Measurements from ENCODE around the gene ERICH6B. TPM values are rescaled to one million over a fixed set of nuclear protein-coding genes. Genes with fewer than 3 reads are reported as not detected.

Gene ERICH6B
- total RNA-seq, 2 experiments from 2014 or later = not detected

GRCh38 chr13:45554604-45555109 lies 60.9 kb downstream of the ERICH6B start:
- CTCF ChIA-PET = no interaction called here
- H3K4me3 Mint-ChIP-seq = no peak overlapping the region
- H3K4me1 Mint-ChIP-seq (ENCODE audit: low read depth) = no peaks in the 10 kb centered on the region
- POLR2A ChIA-PET = no interaction called here
- H3K36me3 Mint-ChIP-seq (ENCODE audit: low read depth) = no peaks in the 10 kb centered on the region
- no peaks in the 10 kb centered on the region for H3K9me3 Mint-ChIP-seq
- intact Hi-C loops (cut with micrococcal nuclease) = no loop called here
- no peaks in the 10 kb centered on the region for H3K27me3 Mint-ChIP-seq
- ATAC-seq = no peak
- DNase-seq = no peak
- no peak overlapping the region for H3K27ac Mint-ChIP-seq
- TF ChIP-seq CTCF (IDR thresholded peaks at IDR 0.05) = no peak

DNA sequence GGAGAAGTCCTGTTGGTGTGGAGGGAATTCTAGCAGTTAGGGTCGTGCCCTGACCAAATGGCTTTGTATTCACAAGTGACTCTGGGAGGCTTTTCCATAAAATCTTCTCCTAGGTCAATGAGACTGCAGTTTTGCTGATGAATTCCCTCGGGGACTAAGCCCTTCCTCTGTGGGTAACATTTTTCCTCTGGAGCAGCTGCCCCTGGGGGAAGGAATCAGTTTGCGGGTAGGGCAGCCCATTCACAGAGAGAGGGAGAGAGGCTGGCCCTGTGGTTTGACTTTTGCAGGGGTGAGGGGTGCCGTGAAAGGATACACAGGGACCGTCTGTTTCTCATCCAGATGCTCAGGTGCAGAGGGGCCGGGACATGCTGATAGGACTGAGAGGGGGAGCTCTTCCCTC lies 67.3 kb downstream of the ERICH6B start:
- intact Hi-C loops (cut with micrococcal nuclease) = no loop called here
- TF ChIP-seq CTCF (IDR thresholded peaks at IDR 0.05) = no peak
- no peaks in the 10 kb centered on the region for H3K4me1 Mint-ChIP-seq (ENCODE audit: low read depth)
- ChIA-PET POLR2A (interaction anchor here (0.7 kb wide), 1 partner anchor 27 kb away, joined by 3 read pairs; no protein-coding TSS in a partner anchor), CTCF (no interaction called here)
- H3K36me3 Mint-ChIP-seq (ENCODE audit: low read depth) = no peaks in the 10 kb centered on the region
- no peak for ATAC-seq
- H3K9me3 Mint-ChIP-seq = no peaks in the 10 kb centered on the region
- DNase-seq = no peak
- H3K27ac Mint-ChIP-seq = no peak overlapping the region
- H3K4me3 Mint-ChIP-seq = no peak overlapping the region
- H3K27me3 Mint-ChIP-seq = no peaks in the 10 kb centered on the region

- H3K27ac Mint-ChIP-seq = no peak overlapping the region
- CTCF ChIA-PET = no interaction called here
- no peak for TF ChIP-seq CTCF (IDR thresholded peaks at IDR 0.05)
- H3K4me1 Mint-ChIP-seq (ENCODE audit: low read depth) = no peaks in the 10 kb centered on the region
- POLR2A ChIA-PET = interaction anchor here (1.0 kb wide), 1 partner anchor 199 kb away, joined by 3 read pairs; no protein-coding TSS in a partner anchor
- H3K9me3 Mint-ChIP-seq = no peaks in the 10 kb centered on the region
- H3K27me3 Mint-ChIP-seq = no peaks in the 10 kb centered on the region
- H3K36me3 Mint-ChIP-seq (ENCODE audit: low read depth) = no peaks in the 10 kb centered on the region
- DNase-seq (no peak), ATAC-seq (no peak)
- intact Hi-C loops (cut with micrococcal nuclease) = no loop called here
- no peak overlapping the region for H3K4me3 Mint-ChIP-seq
These were observed 69.2 kb downstream of the ERICH6B start for GRCh38 chr13:45546410-45546765.

DNA sequence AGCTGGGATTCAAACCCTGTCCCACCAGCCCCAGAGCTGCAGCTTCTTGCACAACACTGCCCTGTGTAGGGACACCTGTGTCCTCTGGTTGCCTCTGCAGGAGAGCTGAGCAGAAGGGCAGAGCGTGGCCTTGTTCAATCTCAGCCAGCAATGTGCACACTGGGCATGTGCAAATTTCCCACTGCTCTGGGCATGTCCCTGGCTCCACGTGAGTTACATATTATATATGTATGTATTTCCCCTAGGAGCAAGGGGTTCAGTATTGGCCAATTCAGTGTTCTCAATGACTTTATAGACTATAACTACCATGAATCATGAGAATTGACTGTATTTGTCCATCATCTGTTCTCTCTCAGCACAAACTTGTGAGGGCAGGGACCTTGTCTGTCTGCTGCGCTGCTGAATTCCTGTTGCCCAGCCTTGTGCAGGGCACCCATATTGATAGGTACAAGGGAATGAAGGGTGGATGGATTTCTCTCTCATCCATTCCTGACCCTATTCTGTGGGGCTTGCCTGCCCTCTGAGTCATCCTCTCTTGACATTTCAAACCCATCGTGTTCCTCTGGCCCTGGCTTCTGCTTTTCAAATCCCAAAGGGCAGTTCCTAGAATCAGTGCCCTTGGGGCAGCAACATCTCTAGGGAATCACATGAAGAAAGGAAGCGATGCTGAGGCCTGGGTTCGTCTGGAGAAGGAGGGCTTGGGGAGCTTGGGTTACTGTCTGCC lies 69.7 kb downstream of the ERICH6B start:
- no peak for ATAC-seq

More for the DNA sequence above, 69.7 kb downstream of the ERICH6B start:
- Mint-ChIP-seq H3K36me3 (ENCODE audit: low read depth) (no peaks in the 10 kb centered on the region), H3K27me3 (no peaks in the 10 kb centered on the region), H3K4me3 (no peak overlapping the region), H3K27ac (no peak overlapping the region), H3K9me3 (no peaks in the 10 kb centered on the region), H3K4me1 (ENCODE audit: low read depth) (no peaks in the 10 kb centered on the region)
- ChIA-PET POLR2A (interaction anchor here (0.5 to 1.0 kb wide), 2 partner anchors 103 to 199 kb away, joined by 3 to 4 read pairs; no protein-coding TSS in a partner anchor), CTCF (no interaction called here)
- DNase-seq = no peak
- TF ChIP-seq CTCF (IDR thresholded peaks at IDR 0.05) = no peak
- intact Hi-C loops (cut with micrococcal nuclease) = no loop called here
